Raji (cell line): Measurements from ENCODE around the gene SCARB1.

ENCODE experiments used
- POLR2A ChIP-seq: IDR thresholded peaks from 2 replicates; pipeline ENCODE4 v1.6.1; 2011; ENCODE audit warnings: low read depth, low read length, control low read depth; ENCODE audit not compliant: insufficient read depth

The SCARB1 gene

DNA sequence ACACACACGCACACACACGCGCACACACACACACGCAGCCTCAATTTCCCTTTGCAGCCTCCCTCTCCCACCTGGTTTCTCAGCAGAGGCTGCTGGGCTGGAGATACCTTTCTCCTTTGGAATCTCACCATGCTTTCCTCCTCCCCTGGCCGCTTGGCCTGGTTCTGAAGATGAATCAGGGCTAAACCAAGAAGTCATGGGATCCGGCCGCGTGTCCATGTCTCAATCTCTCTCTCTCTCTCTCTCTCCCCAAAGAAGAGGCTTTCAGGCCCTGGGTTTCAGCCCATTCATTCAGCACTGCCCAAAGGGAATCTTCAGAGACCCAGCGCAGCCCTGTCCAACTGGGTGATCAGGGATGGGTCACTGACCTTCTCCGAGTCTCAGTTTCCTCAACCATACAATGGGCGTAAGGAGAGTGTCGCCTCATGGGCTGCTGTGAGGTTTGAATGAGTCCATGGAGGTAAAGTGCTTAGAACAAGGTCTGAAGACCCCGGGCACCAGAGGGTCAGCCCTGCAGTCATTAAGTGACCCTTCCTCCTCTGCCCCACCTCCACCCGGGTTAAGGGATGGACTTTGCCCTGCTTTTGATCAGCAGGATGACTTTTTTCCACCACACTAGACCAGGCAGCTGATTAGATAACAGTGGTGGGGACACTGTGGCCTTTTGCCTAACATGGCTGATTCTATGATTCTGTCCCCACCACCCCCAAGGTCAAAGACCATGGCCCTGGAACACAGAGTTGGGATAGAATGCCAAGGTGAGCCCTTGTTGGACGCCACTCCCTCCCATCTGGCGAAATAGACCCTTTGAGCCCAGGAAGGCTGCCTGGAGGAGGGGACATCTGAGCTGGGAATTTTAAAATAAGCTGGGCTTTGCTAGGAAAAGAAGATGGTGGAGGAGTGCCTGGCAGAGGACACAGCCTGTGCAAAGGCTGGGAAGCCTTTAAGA is 42.1 kb downstream of the SCARB1 start:
- TF ChIP-seq POLR2A: no peak

DNA sequence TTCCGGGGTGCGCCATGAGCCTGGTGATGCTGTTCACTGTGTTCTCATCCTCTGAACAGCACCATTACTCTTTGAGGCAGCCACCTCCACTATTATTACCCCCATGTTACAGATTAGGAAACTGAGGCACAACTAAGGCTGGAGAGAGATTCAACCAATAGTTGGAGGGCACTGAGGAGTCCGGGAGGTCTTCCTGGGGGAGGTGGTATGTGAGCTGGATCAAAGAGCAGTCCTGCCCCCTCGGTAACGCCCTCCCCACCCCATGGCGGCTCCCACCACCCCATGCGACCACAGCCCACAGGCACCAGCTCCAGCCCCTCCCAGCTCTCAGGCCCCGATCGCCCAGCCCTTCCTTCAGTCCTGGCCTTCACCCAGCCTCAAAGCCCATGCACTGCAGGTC is 43.5 kb downstream of the SCARB1 start:
- no peak for TF ChIP-seq POLR2A

DNA sequence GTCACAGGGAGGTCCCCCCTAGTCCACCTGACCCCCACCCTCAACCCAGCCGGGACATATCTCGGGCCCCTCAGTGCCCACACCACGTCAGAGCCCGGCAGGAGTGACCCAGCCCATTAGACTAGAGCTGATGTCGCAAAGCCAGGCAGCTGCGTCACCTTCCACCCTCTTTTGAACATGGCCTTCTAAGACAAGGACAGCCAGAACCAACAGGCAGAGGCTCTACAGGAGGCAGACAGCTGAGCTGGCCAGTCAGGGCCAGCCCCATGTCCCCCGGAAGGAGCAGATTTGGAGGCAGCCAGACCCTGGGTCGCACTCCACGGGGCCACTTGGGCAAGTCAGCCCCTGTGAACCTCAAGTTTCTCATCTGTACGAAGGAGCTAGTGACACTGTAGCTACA is 44.1 kb downstream of the SCARB1 start:
- no peak for TF ChIP-seq POLR2A

DNA sequence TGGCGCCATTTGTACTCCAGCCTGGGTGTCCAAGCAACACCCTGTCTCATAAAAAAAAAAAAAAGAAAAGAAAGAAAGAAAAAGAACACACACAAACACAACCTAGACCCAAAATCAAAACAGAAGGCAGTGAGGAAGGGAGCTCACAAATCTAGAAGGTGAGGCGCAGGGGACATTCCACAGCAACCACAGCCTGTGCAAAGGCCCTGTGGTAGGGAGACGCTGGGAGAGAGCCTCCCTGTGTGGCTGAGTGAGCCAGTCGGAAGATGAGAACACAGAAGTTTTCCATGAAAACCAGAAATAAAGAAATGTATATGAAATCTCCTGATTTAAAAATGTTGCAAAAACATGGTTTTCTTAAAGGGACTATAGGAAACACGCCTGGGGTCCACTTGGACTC is 44.6 kb downstream of the SCARB1 start:
- no peak for TF ChIP-seq POLR2A

DNA sequence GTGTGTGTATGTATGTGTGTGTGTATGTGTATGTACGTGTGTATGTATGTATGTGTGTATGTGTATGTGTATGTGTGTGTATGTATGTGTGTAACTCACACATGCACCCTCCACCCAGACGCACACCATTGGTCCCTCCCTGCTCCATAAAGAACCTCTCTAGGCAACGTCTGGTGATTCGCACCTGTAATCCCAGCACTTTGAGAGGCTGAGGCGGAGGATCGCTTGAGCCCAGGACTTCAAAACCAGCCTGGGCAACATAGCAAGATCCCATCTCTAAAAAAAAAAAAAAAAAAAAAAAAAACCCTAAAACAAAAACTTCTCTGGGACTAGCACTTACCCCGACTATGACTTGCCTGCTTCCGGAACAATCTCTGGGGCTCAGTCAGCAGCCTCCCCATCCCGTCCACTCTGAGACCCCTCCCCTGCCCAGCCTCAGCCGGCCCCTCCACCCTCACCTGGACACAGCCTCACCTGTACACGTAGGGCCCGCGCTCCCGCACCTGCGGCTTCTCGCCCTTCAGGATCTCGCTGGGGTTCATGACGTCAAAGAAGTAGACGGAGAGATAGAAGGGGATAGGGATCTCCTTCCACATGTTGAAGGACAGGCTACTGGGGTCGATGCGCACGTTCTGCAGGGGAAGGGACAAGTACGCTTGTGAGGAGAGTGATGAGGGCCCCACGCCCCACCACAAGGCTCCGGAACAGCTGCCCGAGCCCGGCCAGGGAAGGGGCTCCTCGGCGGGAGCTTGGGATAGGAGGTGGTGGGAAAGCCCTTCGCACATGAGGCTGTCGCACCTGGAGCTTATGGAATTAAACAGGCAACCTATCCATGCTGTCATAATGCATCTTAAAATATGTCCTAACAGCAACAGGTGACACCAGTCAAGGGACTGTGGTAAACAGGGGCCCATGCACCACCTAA is 46.3 kb downstream of the SCARB1 start:
- no peak for TF ChIP-seq POLR2A

DNA sequence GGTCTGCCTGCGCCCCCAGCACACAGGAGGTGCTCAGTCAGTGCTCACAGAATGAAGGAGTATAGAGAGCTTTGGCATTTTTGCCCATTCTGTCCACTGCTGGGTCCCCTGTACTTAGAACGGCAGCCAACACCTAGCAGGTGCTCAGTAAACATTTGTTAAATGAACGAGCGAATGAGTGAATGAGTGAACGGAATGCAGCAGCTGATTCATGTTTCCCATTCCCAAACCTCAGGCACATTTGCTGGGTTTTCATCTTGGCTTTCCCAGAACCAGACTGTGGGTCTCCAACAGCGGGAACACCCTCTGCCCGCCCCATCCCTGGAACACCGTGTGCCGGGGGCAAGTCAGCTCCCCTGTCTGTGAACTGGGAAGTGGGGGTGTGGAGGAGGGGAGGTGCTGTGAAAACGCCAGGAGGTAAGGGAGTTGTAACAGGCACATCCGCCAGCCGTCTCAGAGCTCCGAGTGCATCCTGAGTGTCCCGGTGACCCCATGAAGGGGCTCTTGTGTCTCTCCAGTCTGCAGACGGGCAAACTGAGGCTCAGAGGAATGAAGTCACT is 47.3 kb downstream of the SCARB1 start:
- no peak for TF ChIP-seq POLR2A

DNA sequence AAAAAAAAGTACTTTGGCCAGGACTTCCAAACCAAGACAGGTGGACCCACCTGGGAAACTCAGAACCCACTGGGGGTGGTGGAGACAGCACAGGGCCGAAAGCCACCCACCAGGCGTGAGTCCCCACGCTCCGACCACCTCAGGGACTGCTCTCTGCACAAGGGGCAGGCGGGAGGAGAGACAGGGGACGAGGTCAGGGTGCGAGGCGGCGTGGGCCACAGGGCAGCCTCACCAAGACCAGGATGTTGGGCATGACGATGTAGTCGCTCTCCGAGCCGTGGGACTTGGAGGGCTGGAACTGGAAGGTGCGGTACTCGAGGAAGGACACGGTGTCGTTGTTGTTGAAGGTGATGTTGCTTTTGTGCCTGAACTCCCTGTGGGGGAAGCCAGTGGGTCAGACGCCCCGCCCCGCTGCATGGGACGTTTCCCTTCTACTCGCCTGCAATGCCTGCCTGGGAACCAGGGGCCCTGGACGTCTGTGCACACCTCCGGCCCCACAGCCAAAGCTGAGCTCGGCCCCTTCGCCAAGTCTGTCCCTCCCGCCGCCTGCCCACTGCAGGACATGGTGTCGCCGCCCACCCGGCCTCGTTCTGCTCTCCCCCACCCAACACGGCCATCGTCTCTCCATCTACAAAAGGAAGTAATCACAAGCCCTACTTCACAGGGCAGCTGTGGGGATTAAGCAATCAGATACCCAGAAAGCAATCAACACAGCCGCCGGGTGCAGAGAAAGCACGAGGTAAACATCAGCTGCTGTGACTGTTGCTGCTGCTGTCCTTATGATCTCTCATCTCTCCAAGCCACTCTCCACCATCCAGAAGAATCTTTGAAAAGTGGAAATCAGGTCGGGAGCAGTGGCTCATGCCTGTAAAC is 48.7 kb downstream of the SCARB1 start:
- TF ChIP-seq POLR2A: no peak

DNA sequence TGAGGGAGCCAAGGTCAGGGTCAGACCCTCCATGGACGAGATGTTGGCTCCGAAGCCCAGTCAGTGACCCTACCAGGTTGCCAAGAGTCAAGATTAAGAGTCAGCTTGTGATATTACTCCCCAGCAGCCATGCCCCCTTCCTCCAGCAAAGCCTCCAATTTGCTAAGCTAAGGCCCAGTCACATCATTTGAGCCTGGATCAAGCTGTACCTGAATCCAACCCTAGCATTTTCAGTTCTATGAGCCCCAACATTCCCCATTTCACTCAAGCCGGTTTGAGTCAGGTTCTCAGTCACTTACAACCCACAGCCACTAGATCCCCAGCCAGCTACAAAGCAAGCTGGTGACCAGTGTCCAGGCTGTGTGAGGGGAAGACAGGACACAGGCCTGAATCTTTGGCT is 49.9 kb downstream of the SCARB1 start:
- no peak for TF ChIP-seq POLR2A

DNA sequence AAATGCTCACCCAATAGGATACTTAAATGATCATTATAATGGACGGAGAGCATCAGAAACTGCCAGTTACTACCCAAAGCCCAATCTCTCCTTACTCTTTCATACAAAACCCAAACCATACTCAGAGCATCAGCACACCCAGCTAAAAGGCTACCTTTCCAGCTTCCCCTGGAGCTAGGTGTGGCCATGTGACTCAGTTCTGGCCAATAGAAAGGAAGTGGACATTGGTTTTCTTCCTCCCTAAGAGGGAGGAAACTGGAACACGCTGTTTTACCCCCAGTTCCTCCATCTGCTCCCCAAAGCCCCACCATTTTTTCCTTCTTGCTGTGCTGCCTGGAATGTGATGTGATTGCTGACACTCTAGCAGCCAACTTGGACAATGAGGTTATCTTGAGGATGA is 50.7 kb downstream of the SCARB1 start:
- TF ChIP-seq POLR2A: no peak

DNA sequence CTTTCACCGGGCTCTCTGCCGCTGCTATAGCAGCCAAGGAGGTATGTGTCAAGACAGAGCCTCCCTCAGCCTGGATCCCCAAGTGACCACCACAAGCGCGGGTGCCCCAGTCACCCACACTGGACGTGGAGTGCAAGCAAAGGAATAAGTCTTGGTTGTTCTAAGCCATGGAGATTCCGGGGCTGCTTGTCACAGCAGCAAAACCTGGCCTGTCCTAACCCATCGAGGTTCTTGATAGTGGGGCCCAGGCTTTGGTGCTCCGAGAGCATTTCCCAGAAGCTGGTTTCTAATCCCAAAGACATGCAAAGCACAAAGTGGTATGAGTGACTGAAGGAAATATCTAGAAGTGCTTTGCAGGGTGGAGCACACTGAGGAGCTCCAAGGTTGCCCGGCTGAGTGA is 51.3 kb downstream of the SCARB1 start:
- no peak for TF ChIP-seq POLR2A

DNA sequence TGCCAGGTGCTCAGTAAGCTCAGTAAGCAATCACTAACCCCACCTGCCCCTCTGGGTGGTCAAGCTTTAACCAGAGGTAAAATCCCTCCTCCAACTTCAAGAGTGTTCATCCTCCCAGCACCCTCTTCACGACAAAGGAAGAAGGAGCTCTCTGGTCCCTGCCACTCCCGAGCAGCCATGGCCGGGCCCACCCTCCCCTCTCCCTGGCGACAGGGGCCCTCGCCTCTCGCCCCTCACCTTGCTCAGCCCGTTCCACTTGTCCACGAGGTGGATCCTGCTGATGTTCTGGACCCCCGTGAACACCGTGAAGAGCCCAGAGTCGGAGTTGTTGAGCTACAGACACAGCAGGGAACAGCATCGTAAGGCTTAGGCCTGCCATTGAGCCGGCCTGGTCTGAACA is 52.0 kb downstream of the SCARB1 start:
- TF ChIP-seq POLR2A: no peak

DNA sequence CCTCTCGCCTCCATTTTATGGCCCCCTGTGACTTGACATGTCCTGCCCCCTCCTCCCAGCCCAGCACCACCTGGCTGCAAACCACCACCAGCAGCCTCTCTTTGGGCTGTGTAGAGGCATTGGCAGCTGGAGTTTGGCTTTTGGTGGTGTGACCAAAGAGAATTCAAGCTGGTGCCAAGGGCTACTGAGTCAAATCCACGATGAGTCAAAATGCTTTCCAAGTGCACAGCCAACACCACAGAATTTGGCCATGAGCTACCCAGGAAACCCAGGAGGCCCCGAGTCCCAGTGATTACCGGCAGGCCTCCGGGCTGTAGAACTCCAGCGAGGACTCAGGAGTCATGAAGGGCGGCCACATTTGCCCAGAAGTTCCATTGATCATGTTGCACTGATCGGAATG is 53.8 kb downstream of the SCARB1 start:
- no peak for TF ChIP-seq POLR2A

DNA sequence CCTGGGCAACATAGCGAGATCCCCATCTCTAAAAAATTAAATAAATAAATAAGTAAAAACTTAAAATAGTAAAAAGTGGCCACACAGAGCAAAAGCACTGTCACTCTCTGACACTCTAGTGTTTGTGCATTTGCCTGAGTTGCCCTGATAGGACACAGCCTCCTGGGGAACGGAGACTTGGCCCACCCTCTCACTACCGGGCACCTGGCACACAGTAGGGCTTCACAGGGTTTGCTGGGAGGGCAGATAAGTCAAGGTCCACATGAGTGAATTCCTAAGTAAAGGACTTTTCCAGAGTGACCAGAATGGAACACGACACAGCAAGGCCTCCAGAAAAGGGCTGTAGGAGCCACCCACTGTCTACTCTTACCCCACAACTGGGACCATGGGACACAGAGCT is 54.3 kb downstream of the SCARB1 start:
- no peak for TF ChIP-seq POLR2A

DNA sequence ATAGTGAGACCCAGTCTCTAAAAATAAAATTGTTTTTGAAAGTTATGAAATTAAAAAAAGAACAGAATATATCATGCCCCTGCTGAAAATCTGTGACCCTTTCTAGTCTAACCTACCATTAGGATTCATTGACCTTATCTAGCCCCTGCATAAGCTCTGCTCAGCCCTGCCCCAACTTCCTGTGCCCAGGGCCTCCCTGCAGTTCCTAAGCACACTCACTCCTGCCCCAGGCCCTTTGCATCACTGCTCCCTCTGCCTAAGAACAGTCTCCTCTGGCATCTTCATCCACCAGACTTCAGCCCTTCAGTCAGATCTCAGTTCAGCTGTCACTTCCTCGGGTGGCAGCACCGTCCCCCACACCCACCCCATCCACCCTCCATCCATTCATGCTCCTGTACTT is 55.4 kb downstream of the SCARB1 start:
- TF ChIP-seq POLR2A: no peak
